C4-2B (cell line): ENCODE measurements around the gene RNF115.

ENCODE experiments used
- ZFX ChIP-seq: fragments of 450-650 bp; IDR thresholded peaks from 2 replicates; pipeline ENCODE4 v1.6.1; 2017
- TF ChIP-seq, protein P1 (sequence below): fragments of 450-650 bp; conservative IDR thresholded peaks from 2 replicates; pipeline ENCODE4 v1.5.1; 2017; ENCODE audit warnings: mild to moderate bottlenecking

DNA sequence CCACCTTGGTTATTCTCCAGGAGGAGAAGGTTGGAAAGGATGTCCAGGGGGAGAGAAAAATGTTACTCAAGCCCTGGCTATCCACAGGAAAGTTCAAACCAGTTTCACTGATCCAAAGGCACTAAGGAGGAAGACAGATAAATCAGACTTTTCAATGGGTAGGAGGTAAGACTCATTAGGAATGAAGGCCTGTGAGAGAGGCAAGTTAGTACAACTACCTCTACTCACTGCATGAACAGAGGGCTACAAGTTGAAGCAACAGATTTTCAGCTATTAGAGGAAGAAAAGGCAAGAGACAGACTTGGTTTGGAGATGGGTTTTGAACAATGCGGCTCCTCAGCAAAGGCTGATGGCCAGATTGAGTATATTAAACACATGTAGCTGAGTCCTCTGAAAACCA, 87.7 kb downstream of the RNF115 start:
- TF ChIP-seq, protein P1, sequence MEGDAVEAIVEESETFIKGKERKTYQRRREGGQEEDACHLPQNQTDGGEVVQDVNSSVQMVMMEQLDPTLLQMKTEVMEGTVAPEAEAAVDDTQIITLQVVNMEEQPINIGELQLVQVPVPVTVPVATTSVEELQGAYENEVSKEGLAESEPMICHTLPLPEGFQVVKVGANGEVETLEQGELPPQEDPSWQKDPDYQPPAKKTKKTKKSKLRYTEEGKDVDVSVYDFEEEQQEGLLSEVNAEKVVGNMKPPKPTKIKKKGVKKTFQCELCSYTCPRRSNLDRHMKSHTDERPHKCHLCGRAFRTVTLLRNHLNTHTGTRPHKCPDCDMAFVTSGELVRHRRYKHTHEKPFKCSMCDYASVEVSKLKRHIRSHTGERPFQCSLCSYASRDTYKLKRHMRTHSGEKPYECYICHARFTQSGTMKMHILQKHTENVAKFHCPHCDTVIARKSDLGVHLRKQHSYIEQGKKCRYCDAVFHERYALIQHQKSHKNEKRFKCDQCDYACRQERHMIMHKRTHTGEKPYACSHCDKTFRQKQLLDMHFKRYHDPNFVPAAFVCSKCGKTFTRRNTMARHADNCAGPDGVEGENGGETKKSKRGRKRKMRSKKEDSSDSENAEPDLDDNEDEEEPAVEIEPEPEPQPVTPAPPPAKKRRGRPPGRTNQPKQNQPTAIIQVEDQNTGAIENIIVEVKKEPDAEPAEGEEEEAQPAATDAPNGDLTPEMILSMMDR: no peak
- TF ChIP-seq ZFX: no peak
